Endometrial microvascular endothelial cells (primary cell): ENCODE measurements around the gene PARVA. TPM values are rescaled to one million over a fixed set of nuclear protein-coding genes. Genes with fewer than 3 reads are reported as not detected.

Experiments used
- in situ Hi-C: cut with HindIII; loops from 2 replicates; pipeline ENCODE4 v1.10.0; 2017; ENCODE audit warnings: low sequenced_read_pairs, low pct_unique_long_range_greater_than_20kb; ENCODE audit errors: inconsistent ontology term
- total RNA-seq: library from RNA; depleted of rRNA; stranded (reverse); fragments of >200 nt; gene quantifications from one replicate; pipeline ENCODE4 v1.2.3, GENCODE V29; 2015; ENCODE audit errors: inconsistent ontology term

PARVA gene
- total RNA-seq, 1 donor from 2014 or later = 43.5 TPM

GRCh38 chr11:12420040-12420439, 42.7 kb downstream of the PARVA start:
- in situ Hi-C loops = no loop called here

- in situ Hi-C loops = no loop called here
Observed at GRCh38 chr11:12420706-12421105, 43.3 kb downstream of the PARVA start.

DNA sequence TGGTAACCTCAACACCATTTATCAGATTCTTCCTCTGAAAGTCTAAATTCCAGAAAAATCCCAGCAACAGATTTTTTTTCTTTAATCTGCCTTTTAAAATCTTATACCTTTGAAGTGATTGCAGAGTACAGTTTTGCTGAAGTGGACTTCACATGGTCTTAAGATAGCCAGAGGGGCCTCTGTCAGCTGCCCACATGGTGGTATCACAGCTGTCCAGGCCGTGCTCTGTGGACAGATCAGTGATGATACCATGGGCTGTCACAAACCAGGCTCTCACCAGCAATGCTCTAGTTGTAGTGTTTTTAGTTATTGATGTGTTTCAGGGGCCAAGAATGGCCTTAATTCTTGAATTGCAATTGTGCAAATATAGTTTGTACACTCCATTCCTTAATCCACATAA, 44.0 kb downstream of the PARVA start:
- in situ Hi-C loops = no loop called here

DNA sequence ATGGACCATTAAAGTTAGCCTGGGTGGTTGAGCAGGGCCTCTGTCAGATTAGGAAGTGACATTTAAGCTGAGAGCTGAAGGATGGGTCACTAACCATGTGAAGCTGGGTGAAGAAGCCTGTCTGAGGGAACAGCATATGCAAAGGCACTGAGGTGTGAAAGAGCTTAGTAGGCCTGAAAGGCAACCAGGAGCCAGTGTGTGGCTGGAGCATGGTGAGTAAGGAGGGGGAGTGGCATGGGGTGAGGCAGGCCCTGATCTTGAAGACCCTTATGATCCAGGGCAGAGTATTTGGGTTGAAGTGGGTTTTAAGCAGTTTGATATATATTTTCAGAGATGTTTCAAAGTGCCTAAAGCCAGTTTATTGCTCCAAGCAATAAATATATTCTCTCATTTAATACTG, 48.8 kb downstream of the PARVA start:
- in situ Hi-C loops = no loop called here

DNA sequence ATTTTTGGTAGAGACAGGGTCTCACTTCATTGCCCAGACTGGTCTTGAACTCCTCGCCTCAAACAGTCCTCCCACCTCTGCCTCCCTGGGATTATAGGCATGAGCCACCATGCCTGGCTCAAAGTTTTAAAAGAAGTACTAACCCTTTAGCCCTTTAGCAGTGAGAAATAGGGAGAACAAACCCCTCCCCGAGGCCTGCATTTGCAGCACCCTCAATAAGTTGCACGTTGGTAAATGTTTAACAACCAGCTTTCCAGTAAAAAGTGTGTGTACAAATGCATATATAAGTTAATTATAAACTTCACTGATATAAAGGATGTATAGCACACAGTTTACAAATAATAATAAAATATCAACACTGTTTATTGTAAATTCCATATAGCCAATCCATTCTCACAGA, 51.8 kb downstream of the PARVA start:
- in situ Hi-C loops = no loop called here

DNA sequence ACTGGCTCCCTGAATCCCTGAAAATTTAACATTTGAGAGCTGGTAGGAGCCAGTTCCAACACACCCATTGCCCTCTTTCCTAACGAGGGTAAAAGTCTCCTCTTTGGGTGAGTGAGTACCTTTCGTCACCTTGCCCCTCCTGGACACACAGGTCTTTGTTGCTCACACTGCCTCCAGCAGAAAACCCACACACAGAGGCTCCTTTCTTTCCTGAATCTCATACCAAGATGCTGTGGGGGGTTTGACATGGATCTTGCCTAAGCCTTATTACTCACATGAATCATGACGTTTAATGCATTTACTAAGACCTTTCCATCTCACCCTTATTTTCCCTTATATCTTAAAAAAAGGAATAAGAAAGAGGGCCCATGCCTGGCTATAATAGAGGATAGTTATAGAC, 53.0 kb downstream of the PARVA start:
- in situ Hi-C loops = no loop called here

- in situ Hi-C loops = no loop called here
Observed at GRCh38 chr11:12430954-12431595, 53.7 kb downstream of the PARVA start.

DNA sequence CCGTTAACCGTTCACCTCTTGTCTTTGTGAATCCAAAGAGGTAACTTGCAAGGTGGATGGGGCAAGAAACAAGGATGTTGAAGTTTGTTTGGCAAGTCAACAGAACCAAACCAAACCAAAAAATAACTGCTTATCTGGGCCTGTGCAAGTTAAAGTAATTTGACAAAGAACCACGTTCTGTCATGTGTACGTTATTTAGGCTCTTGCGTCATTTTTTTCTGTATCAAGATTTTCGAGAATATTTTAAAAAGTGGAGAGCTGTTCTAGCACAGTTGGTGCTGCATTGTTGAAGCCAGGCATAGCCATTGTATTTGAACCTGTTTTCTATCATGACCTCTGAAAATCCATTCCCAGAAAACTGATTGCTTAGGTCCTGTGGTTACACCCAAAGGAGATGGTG, 55.1 kb downstream of the PARVA start:
- in situ Hi-C loops = no loop called here

GRCh38 chr11:12433121-12433520, 55.8 kb downstream of the PARVA start:
- in situ Hi-C loops = no loop called here

- in situ Hi-C loops = no loop called here
Observed at GRCh38 chr11:12433571-12434324, 56.4 kb downstream of the PARVA start.

- in situ Hi-C loops = no loop called here
Observed at GRCh38 chr11:12434325-12434654, 56.9 kb downstream of the PARVA start.

GRCh38 chr11:12435264-12435663, 57.9 kb downstream of the PARVA start:
- in situ Hi-C loops = no loop called here

DNA sequence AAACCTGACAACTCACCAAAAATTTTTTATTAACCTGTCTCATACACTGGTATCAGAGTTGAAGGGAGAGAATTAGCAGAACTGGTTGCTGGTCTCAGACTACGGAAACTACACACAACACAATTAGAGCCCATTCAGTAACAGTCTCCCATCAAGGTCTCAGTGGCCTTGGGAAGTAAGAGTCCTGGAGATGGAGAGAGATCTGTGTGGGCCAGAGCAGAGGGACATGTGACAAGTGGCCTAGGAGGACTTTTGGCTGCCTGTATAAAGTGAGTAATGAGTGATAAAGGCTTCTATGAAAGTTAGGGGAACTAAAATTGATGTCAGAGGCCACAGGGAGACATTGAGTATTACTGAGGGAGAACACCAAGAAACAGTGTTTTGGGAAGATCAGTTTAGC, 58.9 kb downstream of the PARVA start:
- in situ Hi-C loops = no loop called here

DNA sequence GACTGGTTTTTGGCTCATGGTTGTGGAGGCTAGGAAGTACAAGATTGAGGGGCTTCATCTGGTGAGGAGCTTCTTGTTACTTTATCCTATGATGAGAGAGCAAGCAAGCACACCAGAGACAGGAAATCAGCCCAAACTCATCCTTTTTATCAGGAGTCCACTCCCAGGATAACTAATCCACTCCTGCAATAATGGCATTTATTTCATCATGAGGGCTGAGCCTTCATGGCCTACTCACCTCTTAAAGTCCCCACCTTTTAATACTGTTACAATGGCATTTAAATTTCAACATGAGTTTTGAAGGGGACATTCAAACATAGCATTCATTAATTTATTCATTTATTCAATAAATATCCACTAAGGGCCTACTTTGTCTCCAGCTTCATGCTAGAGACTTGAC, 60.9 kb downstream of the PARVA start:
- in situ Hi-C loops = no loop called here

GRCh38 chr11:12439615-12440014, 62.2 kb downstream of the PARVA start:
- in situ Hi-C loops = no loop called here

- in situ Hi-C loops = no loop called here
Observed at GRCh38 chr11:12440565-12440964, 63.2 kb downstream of the PARVA start.

- in situ Hi-C loops = no loop called here
Observed at GRCh38 chr11:12441231-12441861, 64.0 kb downstream of the PARVA start.

GRCh38 chr11:12444601-12445000, 67.2 kb downstream of the PARVA start:
- in situ Hi-C loops = no loop called here

DNA sequence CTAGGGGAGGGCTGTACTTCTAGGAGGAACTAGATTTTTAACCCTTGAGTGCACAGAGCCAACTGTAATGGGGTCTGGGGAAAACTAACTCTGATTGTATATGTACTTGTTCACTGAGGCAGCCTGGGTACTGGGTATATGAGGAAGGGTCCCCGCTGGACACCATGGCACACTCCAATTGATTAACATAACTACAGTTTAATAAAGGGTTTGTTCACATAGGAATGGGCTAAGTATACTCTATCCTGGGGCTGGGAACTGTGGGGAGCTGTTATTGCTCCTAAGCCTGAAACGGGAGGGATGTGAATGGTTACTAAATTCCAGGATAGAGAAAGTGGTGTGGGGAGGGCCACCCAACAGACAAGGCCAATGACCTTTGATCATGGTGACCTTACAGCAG, 67.6 kb downstream of the PARVA start:
- in situ Hi-C loops = no loop called here

- in situ Hi-C loops = no loop called here
Observed at GRCh38 chr11:12446863-12447262, 69.5 kb downstream of the PARVA start.
